ENCODE data around the gene DRAM1.

DNA sequence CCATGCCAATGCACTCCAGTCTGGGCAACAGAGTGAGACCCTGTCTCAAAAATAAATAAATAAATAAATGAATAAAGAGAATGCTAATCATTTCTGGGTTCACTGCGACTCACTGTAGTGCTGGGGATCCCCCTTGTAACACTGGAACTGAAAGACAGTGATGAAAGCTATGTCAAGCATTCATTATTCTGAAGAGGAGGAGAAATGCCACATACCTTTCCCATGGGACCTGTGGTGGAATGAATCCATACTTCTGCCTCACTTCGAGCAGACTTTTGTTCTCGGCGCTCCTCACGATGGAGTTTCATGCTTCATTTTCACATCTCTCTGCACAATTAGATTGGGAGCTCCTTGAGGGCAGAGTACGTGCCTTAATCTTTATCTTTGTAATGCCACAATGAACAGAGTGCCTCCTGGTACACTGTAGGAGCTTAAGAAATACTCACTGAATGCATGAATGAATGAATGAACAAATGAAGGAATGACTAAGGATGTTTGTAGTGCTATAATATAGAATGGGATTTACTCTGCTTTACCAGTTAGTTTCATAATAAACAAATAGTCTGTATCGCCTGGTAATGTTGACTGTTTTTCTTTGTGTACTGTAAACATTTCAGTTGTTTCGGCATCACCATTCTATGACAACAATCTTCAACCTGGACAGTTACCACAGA is 45.8 kb downstream of the DRAM1 start:
- TF ChIP-seq, protein P1, sequence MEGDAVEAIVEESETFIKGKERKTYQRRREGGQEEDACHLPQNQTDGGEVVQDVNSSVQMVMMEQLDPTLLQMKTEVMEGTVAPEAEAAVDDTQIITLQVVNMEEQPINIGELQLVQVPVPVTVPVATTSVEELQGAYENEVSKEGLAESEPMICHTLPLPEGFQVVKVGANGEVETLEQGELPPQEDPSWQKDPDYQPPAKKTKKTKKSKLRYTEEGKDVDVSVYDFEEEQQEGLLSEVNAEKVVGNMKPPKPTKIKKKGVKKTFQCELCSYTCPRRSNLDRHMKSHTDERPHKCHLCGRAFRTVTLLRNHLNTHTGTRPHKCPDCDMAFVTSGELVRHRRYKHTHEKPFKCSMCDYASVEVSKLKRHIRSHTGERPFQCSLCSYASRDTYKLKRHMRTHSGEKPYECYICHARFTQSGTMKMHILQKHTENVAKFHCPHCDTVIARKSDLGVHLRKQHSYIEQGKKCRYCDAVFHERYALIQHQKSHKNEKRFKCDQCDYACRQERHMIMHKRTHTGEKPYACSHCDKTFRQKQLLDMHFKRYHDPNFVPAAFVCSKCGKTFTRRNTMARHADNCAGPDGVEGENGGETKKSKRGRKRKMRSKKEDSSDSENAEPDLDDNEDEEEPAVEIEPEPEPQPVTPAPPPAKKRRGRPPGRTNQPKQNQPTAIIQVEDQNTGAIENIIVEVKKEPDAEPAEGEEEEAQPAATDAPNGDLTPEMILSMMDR (IDR thresholded peaks at IDR 0.05 in 2 of 3, conservative IDR thresholded peaks at IDR 0.05 in 1 of 3; ENCODE audit: insufficient read depth in 2 of 3, low read depth in 1 of 3, low read length in 3 of 3): no peak
- TF ChIP-seq JUNB (CRISPR knock-in tag; conservative IDR thresholded peaks at IDR 0.05): no peak
- TF ChIP-seq EGR1 (conservative IDR thresholded peaks at IDR 0.05): no peak
- no peak for TF ChIP-seq HNRNPLL (IDR thresholded peaks at IDR 0.05; ENCODE audit: low read depth, low read length, poor library complexity, severe bottlenecking)
- TF ChIP-seq OTX1 (CRISPR knock-in tag; IDR thresholded peaks at IDR 0.05): no peak
- TF ChIP-seq, protein P2, sequence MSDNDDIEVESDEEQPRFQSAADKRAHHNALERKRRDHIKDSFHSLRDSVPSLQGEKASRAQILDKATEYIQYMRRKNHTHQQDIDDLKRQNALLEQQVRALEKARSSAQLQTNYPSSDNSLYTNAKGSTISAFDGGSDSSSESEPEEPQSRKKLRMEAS (CRISPR knock-in tag; IDR thresholded peaks at IDR 0.05): no peak
- TF ChIP-seq ETV6 (IDR thresholded peaks at IDR 0.05; ENCODE audit: borderline replicate concordance in 1 of 2, low read depth in 2 of 2, low read length in 1 of 2): no peak
- TF ChIP-seq ETV6 (CRISPR knock-in tag; IDR thresholded peaks at IDR 0.05; ENCODE audit: borderline replicate concordance): no peak
- TF ChIP-seq STAG1 (CRISPR knock-in tag; IDR thresholded peaks at IDR 0.05; ENCODE audit: borderline replicate concordance): no peak
- TF ChIP-seq FOS (IDR thresholded peaks at IDR 0.05; ENCODE audit: extremely low read depth, insufficient read length): no peak
- no peak for TF ChIP-seq KAT8 (IDR thresholded peaks at IDR 0.05; ENCODE audit: low read depth)
- no peak for TF ChIP-seq ZEB2 (IDR thresholded peaks at IDR 0.05)
- TF ChIP-seq, protein P3, sequence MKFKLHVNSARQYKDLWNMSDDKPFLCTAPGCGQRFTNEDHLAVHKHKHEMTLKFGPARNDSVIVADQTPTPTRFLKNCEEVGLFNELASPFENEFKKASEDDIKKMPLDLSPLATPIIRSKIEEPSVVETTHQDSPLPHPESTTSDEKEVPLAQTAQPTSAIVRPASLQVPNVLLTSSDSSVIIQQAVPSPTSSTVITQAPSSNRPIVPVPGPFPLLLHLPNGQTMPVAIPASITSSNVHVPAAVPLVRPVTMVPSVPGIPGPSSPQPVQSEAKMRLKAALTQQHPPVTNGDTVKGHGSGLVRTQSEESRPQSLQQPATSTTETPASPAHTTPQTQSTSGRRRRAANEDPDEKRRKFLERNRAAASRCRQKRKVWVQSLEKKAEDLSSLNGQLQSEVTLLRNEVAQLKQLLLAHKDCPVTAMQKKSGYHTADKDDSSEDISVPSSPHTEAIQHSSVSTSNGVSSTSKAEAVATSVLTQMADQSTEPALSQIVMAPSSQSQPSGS (CRISPR knock-in tag; IDR thresholded peaks at IDR 0.05): no peak

Measured in K562 (cell line).